ENCODE measurements around the gene STX7.
"Not testable (repeated sequence)": the region's sequence is repeated elsewhere in the genome, so short reads cannot be mapped to it uniquely, and the experiment has no call there.

Gene STX7

GRCh38 chr6:132512638-132513632, at the start of gene STX7:
TSS of gene STX7 (minus strand) at chr6:132513116. CDS start at chr6:132503530, 9,586 bp downstream.
- TF ChIP-seq CTCF (IDR thresholded peaks at IDR 0.05; ENCODE audit: borderline replicate concordance, extremely low read depth, low read length, poor library complexity, severe bottlenecking) (no peak), EZH2 (IDR thresholded peaks at IDR 0.05; ENCODE audit: borderline replicate concordance, low read depth, low read length, severe bottlenecking) (no peak)
- H3K27me3 ChIP-seq (ENCODE audit: insufficient read depth, low read length, poor library complexity), result peaks cover 25% of the 10 kb centered on the region

GRCh38 chr6:132560087-132560486, 47.2 kb upstream of the STX7 start:
- not testable (repeated sequence) for ATAC-seq (ENCODE audit: insufficient read depth, low read depth); H3K4me2 ChIP-seq (ENCODE audit: insufficient read depth, low read length); H2AFZ ChIP-seq (ENCODE audit: low read depth, low read length); H3K9ac ChIP-seq (ENCODE audit: low read depth, low read length); H3K4me3 ChIP-seq (ENCODE audit: low read depth in 1 of 2, low read length in 2 of 2); H3K9me3 ChIP-seq (ENCODE audit: insufficient read depth, low read length, severe bottlenecking); H3K4me1 ChIP-seq (ENCODE audit: insufficient read depth, low read length); H4K20me1 ChIP-seq (ENCODE audit: insufficient read depth, low read length); H3K27ac ChIP-seq (ENCODE audit: low read length); H3K36me3 ChIP-seq (ENCODE audit: insufficient read depth, low read length); H3K27me3 ChIP-seq (ENCODE audit: insufficient read depth, low read length, poor library complexity); H3K79me2 ChIP-seq (ENCODE audit: insufficient read depth, low read length); DNase-seq

More at GRCh38 chr6:132512638-132513632, at the start of gene STX7:
- Histone ChIP-seq H4K20me1 (ENCODE audit: insufficient read depth, low read length) (no peaks in the 10 kb centered on the region), H3K4me2 (ENCODE audit: insufficient read depth, low read length) (peak within 1 kb of the TSS; percentile 69), H3K36me3 (ENCODE audit: insufficient read depth, low read length) (no peaks in the 10 kb centered on the region), H2AFZ (ENCODE audit: low read depth, low read length) (peak within 1 kb of the TSS; percentile 76), H3K9me3 (ENCODE audit: insufficient read depth, low read length, severe bottlenecking) (no peaks in the 10 kb centered on the region), H3K4me1 (ENCODE audit: insufficient read depth, low read length) (peaks cover 26% of the 10 kb centered on the region), H3K79me2 (ENCODE audit: insufficient read depth, low read length) (peaks cover 16% of the 10 kb centered on the region), H3K27ac (ENCODE audit: low read length) (0 out of 2 replicates have a peak within 1 kb of the TSS, but pooled peaks have one; percentile 18), H3K4me3 (ENCODE audit: low read depth in 1 of 2, low read length in 2 of 2) (peak within 1 kb of the TSS; percentile 69 to 76), H3K9ac (ENCODE audit: low read depth, low read length) (peak within 1 kb of the TSS; percentile 59)
- ATAC-seq (ENCODE audit: insufficient read depth, low read depth), result peak; percentile 94
- peak; percentile 88 for DNase-seq

- H3K27ac ChIP-seq (ENCODE audit: low read length), result no peak within 1 kb of the TSS
- H3K9ac ChIP-seq (ENCODE audit: low read depth, low read length), result no peak within 1 kb of the TSS
- H3K27me3 ChIP-seq (ENCODE audit: insufficient read depth, low read length, poor library complexity), result peaks cover 8% of the 10 kb centered on the region
- DNase-seq (no peak), ATAC-seq (ENCODE audit: insufficient read depth, low read depth) (no peak)
- no peaks in the 10 kb centered on the region for H3K36me3 ChIP-seq (ENCODE audit: insufficient read depth, low read length)
- H4K20me1 ChIP-seq (ENCODE audit: insufficient read depth, low read length), result no peaks in the 10 kb centered on the region
- H2AFZ ChIP-seq (ENCODE audit: low read depth, low read length), result no peak within 1 kb of the TSS
- TF ChIP-seq EZH2 (IDR thresholded peaks at IDR 0.05; ENCODE audit: borderline replicate concordance, low read depth, low read length, severe bottlenecking) (no peak), CTCF (IDR thresholded peaks at IDR 0.05; ENCODE audit: borderline replicate concordance, extremely low read depth, low read length, poor library complexity, severe bottlenecking) (no peak)
- H3K79me2 ChIP-seq (ENCODE audit: insufficient read depth, low read length), result no peaks in the 10 kb centered on the region
- H3K4me3 ChIP-seq (ENCODE audit: low read depth in 1 of 2, low read length in 2 of 2), result no peak within 1 kb of the TSS
- no peak within 1 kb of the TSS for H3K4me2 ChIP-seq (ENCODE audit: insufficient read depth, low read length)
- no peaks in the 10 kb centered on the region for H3K4me1 ChIP-seq (ENCODE audit: insufficient read depth, low read length)
- H3K9me3 ChIP-seq (ENCODE audit: insufficient read depth, low read length, severe bottlenecking), result no peaks in the 10 kb centered on the region
Measured at GRCh38 chr6:132552372-132552771, 39.5 kb upstream of the STX7 start, which contains the start of gene TAAR8. TSS of gene TAAR8 (plus strand) at chr6:132552672. CDS start at chr6:132552693, 21 bp downstream.

GRCh38 chr6:132551214-132551613, 38.3 kb upstream of the STX7 start:
- no peak overlapping the region for H3K27ac ChIP-seq (ENCODE audit: low read length)
- DNase-seq, result no peak
- no peak overlapping the region for H2AFZ ChIP-seq (ENCODE audit: low read depth, low read length)
- H3K79me2 ChIP-seq (ENCODE audit: insufficient read depth, low read length), result no peaks in the 10 kb centered on the region
- H3K4me3 ChIP-seq (ENCODE audit: low read depth in 1 of 2, low read length in 2 of 2), result no peak overlapping the region
- ATAC-seq (ENCODE audit: insufficient read depth, low read depth), result no peak
- TF ChIP-seq CTCF (IDR thresholded peaks at IDR 0.05; ENCODE audit: borderline replicate concordance, extremely low read depth, low read length, poor library complexity, severe bottlenecking), result no peak
- no peak for TF ChIP-seq EZH2 (IDR thresholded peaks at IDR 0.05; ENCODE audit: borderline replicate concordance, low read depth, low read length, severe bottlenecking)
- no peak overlapping the region for H3K4me2 ChIP-seq (ENCODE audit: insufficient read depth, low read length)
- no peaks in the 10 kb centered on the region for H4K20me1 ChIP-seq (ENCODE audit: insufficient read depth, low read length)
- H3K9me3 ChIP-seq (ENCODE audit: insufficient read depth, low read length, severe bottlenecking), result no peaks in the 10 kb centered on the region
- no peaks in the 10 kb centered on the region for H3K36me3 ChIP-seq (ENCODE audit: insufficient read depth, low read length)
- no peaks in the 10 kb centered on the region for H3K4me1 ChIP-seq (ENCODE audit: insufficient read depth, low read length)
- no peak overlapping the region for H3K9ac ChIP-seq (ENCODE audit: low read depth, low read length)
- H3K27me3 ChIP-seq (ENCODE audit: insufficient read depth, low read length, poor library complexity), result peaks cover 8% of the 10 kb centered on the region
